Spleen (tissue), 7 donors: ENCODE measurements around the gene POLG.

Experiments used
- CTCF ChIP-seq, 11 experiments: fragments of 200-600 bp in 7 of 11; fragments of 450-650 bp in 4 of 11; sonication (generic) in 4 of 11; IDR thresholded peaks in 8 of 11; conservative IDR thresholded peaks in 3 of 11; 1 replicate in 7 of 11; 2 replicates in 4 of 11; pipeline versions ENCODE4 v1.4.0 to v1.8.0; 2016 to 2021; ENCODE audit warnings: antibody characterized with exemption in 11 of 11, inconsistent platforms in 4 of 11, mild to moderate bottlenecking in 1 of 11
- POLR2AphosphoS5 ChIP-seq, 3 donors: sonication (generic); formaldehyde crosslinking; IDR thresholded peaks; one replicate each; pipeline ENCODE4 v1.5.1; 2017; ENCODE audit warnings: antibody characterized with exemption in 3 of 3
- donor health status: DM: no; HTN: no; CAD: no; lungs with moderate emphysema.
- donor health status: DM: no; HTN: no; CAD: no.
- donor health status: DM: no; HTN: no; CAD: no.

GRCh38 chr15:89361451-89362202, 27.0 kb upstream of the POLG start:
- TF ChIP-seq CTCF (IDR thresholded peaks at IDR 0.05 in 8 of 11, conservative IDR thresholded peaks at IDR 0.05 in 3 of 11) = no peak
- peak in 1 of 3 donors; percentile 36 for TF ChIP-seq POLR2AphosphoS5 (IDR thresholded peaks at IDR 0.05)
